Measurements from ENCODE around the gene GPX4.
A peak's percentile ranks its signal among the peaks of the same experiment; 100 is the strongest.

Gene GPX4

GRCh38 chr19:1149259-1150045 lies 45.7 kb downstream of the GPX4 start:
- DNase-seq (ENCODE audit: low read depth): no peak

DNA sequence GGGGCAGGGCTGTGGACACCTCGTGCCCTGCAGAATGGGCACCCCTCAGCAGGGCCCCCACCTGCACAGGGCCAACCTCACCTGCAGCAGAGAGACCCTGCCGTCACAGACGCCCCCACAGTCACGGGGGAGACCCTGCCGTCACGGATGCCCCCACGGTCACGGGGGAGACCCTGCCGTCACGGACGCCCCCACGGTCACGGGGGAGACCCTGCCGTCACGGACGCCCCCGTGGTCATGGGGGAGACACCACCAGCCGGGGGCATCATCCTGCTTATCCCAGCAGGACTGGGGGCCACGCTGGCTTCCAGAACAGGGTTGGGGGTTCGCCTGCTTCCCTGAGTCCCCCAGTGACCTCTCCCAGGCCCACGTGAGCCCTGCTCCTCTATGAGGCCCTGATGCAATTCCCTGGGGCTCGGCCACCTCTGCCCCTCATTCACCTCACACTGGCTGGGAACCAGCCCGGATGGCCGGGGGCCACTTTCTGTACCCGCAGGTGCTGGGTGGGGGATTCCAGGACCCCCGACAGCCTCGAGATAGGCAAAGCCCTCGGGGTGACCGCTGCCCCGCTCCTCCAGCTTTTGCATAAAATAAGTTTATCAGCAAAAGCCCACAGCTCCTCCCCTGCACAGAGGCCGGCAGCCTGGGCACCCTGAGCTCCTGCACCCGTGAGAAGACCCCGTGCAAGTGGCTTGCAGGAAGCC lies 46.7 kb downstream of the GPX4 start:
- no peak for DNase-seq (ENCODE audit: low read depth)

GRCh38 chr19:1151037-1151724 lies 47.4 kb downstream of the GPX4 start:
- no peak for DNase-seq (ENCODE audit: low read depth)

DNA sequence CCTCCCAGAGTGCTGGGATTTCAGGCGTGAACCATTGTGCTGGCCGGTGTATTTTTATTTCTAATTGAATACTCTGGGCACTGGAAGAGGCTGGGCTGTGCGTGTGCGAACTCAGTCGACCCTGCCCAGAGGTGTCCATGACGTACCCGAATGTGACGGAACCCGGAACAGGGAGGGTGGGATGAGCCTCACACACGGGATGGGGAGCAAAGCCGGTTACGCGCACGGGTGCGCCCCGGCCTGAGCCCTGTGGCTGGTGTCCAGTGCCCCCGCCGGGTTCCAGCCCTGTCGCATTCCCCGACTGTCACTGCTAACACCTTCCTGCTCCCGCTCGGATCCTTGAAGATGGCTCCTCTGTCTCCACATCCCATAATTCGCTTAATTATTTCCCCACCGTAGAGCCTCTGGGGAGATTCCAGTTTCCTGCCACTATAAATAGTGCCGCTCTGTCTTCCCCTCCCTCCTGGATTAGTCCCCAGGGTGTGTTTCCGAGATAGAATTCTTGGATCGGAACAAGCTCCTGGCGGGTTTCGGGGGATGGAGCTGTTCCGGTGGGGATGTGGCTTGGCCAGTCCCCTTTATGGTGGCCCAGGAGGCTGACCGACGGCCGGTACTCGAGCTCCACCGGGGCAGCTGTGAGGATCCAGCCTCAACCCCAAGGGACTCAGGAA lies 48.3 kb downstream of the GPX4 start:
- no peak for DNase-seq (ENCODE audit: low read depth)

- peak; percentile 39 for DNase-seq (ENCODE audit: low read depth)
These were observed 50.3 kb downstream of the GPX4 start for GRCh38 chr19:1153891-1154730.

- DNase-seq (ENCODE audit: low read depth): peak; percentile 93
These were observed 51.0 kb downstream of the GPX4 start for GRCh38 chr19:1154731-1155351.

GRCh38 chr19:1155352-1156304 lies 51.8 kb downstream of the GPX4 start:
- DNase-seq (ENCODE audit: low read depth): peak; percentile 49

Measured in amniotic epithelial cell (primary cell).